ENCODE results near the gene KLK10.

DNA sequence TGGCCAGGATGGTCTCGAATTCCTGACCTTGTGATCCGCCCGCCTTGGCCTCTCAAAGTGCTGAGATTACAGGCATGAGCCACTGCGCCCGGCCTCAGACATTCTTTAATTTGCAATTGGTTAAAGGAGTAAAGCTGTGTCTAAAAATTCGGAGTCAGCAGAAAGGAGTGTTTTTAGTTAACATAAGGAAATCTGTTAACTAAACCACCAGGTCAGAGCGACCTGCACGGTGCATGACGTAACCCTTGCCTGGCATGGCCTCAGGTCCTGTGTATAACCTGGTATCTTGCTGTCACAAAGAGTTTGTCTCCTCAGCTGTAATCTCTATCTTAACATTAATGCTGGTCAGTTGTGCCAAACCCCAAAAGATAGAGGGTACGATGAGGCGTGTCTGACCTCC, 24.8 kb upstream of the KLK10 start:
- TF ChIP-seq POLR2A (IDR thresholded peaks at IDR 0.05; ENCODE audit: low read depth, low read length) (no peak), SPI1 (IDR thresholded peaks at IDR 0.05; ENCODE audit: low read depth, low read length) (no peak)
